Measurements from ENCODE around the gene ATP6V0A1. TPM values are rescaled to one million over a fixed set of nuclear protein-coding genes. Genes with fewer than 3 reads are reported as not detected.

Gene ATP6V0A1
- total RNA-seq, 1 experiment from 2014 or later: 55.1 TPM

GRCh38 chr17:42514279-42514678 is 55.6 kb downstream of the ATP6V0A1 start:
- 0 out of 2 replicates have a peak, but pooled peaks cover 3% of the 10 kb centered on the region for H3K36me3 ChIP-seq (ENCODE audit: low read depth)
- DNase-seq: no peak
- peaks cover 30% of the 10 kb centered on the region for H3K4me1 ChIP-seq (replicated peaks; ENCODE audit: insufficient read depth)
- no peaks in the 10 kb centered on the region for H3K79me2 ChIP-seq (ENCODE audit: low read depth)
- no peaks in the 10 kb centered on the region for H3K9me3 ChIP-seq (ENCODE audit: insufficient read depth, low read depth)
- H4K20me1 ChIP-seq (ENCODE audit: insufficient read depth): no peaks in the 10 kb centered on the region
- no peaks in the 10 kb centered on the region for H3K27me3 ChIP-seq (ENCODE audit: insufficient read depth, low read depth)
- no peak for TF ChIP-seq EZH2 (IDR thresholded peaks at IDR 0.05; ENCODE audit: low read depth)
- no peak for TF ChIP-seq CTCF (conservative IDR thresholded peaks at IDR 0.05)
- intact Hi-C loops (cut with micrococcal nuclease; ENCODE audit: unreplicated experiment): no loop called here
- H3F3A ChIP-seq (ENCODE audit: insufficient read depth, low read depth): peaks cover 32% of the 10 kb centered on the region
- H2AFZ ChIP-seq: no peak overlapping the region
- H3K27ac ChIP-seq: no peak overlapping the region
- no peak overlapping the region for H3K4me2 ChIP-seq
- ChIA-PET CTCF (no interaction called here), POLR2A (ENCODE audit: unreplicated experiment) (no interaction called here)
- no peak overlapping the region for H3K4me3 ChIP-seq
- H3K9me2 ChIP-seq (ENCODE audit: insufficient read depth): no peaks in the 10 kb centered on the region
- no TSS peak for BruUV-seq (replicated peaks)

GRCh38 chr17:42514867-42515266 is 56.2 kb downstream of the ATP6V0A1 start:
- Histone ChIP-seq H3K9me3 (ENCODE audit: insufficient read depth, low read depth) (no peaks in the 10 kb centered on the region), H3K4me3 (no peak overlapping the region), H3K27me3 (ENCODE audit: insufficient read depth, low read depth) (no peaks in the 10 kb centered on the region), H3K4me1 (replicated peaks; ENCODE audit: insufficient read depth) (peaks cover 36% of the 10 kb centered on the region), H2AFZ (no peak overlapping the region), H3K27ac (no peak overlapping the region), H3K9me2 (ENCODE audit: insufficient read depth) (no peaks in the 10 kb centered on the region), H4K20me1 (ENCODE audit: insufficient read depth) (no peaks in the 10 kb centered on the region), H3F3A (ENCODE audit: insufficient read depth, low read depth) (peaks cover 38% of the 10 kb centered on the region), H3K79me2 (ENCODE audit: low read depth) (no peaks in the 10 kb centered on the region), H3K36me3 (ENCODE audit: low read depth) (0 out of 2 replicates have a peak, but pooled peaks cover 3% of the 10 kb centered on the region), H3K4me2 (no peak overlapping the region)
- no peak for DNase-seq
- no TSS peak for BruUV-seq (replicated peaks)
- POLR2A ChIA-PET (ENCODE audit: unreplicated experiment): no interaction called here
- CTCF ChIA-PET: interaction anchor here (0.6 kb wide), 1 partner anchor 116 kb away, joined by 4 read pairs; no protein-coding TSS in a partner anchor
- TF ChIP-seq CTCF (conservative IDR thresholded peaks at IDR 0.05) (no peak), EZH2 (IDR thresholded peaks at IDR 0.05; ENCODE audit: low read depth) (no peak)
- intact Hi-C loops (cut with micrococcal nuclease; ENCODE audit: unreplicated experiment): loop anchor here (5.0 kb wide), 3 partner anchors 58 to 548 kb away; partner anchors contain the start of genes ATP6V0A1 and CNP

GRCh38 chr17:42517516-42517915 is 58.8 kb downstream of the ATP6V0A1 start:
- Histone ChIP-seq H3K27ac (peak overlapping the region; percentile 89), H3K27me3 (ENCODE audit: insufficient read depth, low read depth) (no peaks in the 10 kb centered on the region), H4K20me1 (ENCODE audit: insufficient read depth) (no peaks in the 10 kb centered on the region), H3K4me2 (peak overlapping the region; percentile 67), H3K9me3 (ENCODE audit: insufficient read depth, low read depth) (no peaks in the 10 kb centered on the region), H3K4me3 (no peak overlapping the region), H3F3A (ENCODE audit: insufficient read depth, low read depth) (peaks cover 47% of the 10 kb centered on the region), H3K36me3 (ENCODE audit: low read depth) (0 out of 2 replicates have a peak, but pooled peaks cover 3% of the 10 kb centered on the region), H2AFZ (no peak overlapping the region), H3K9me2 (ENCODE audit: insufficient read depth) (no peaks in the 10 kb centered on the region), H3K4me1 (replicated peaks; ENCODE audit: insufficient read depth) (peaks cover 53% of the 10 kb centered on the region), H3K79me2 (ENCODE audit: low read depth) (no peaks in the 10 kb centered on the region)
- peak; percentile 95 for TF ChIP-seq CTCF (conservative IDR thresholded peaks at IDR 0.05)
- TF ChIP-seq EZH2 (IDR thresholded peaks at IDR 0.05; ENCODE audit: low read depth): no peak
- POLR2A ChIA-PET (ENCODE audit: unreplicated experiment): interaction anchor here (0.6 to 2.0 kb wide), 2 partner anchors 94 to 109 kb away, joined by 8 to 11 read pairs; partner anchors contain the start of gene CAVIN1
- CTCF ChIA-PET: interaction anchor here (0.5 to 2.3 kb wide), 7 partner anchors 10 to 192 kb away, joined by 3 to 18 read pairs (median 5); no protein-coding TSS in a partner anchor
- BruUV-seq (replicated peaks): no TSS peak
- intact Hi-C loops (cut with micrococcal nuclease; ENCODE audit: unreplicated experiment): loop anchor here (2.0 to 5.0 kb wide), 4 partner anchors 60 to 550 kb away; partner anchors contain the start of genes ATP6V0A1 and CNP
- peak; percentile 60 to 78 for DNase-seq
